Superior temporal gyrus (tissue), 1 donor: ENCODE results near the gene JAKMIP1.

Source experiments
- DNase-seq: peaks from one replicate; pipeline ENCODE4 v3.0.0-alpha.2; 2016; ENCODE audit errors: extremely low spot score

The JAKMIP1 gene

DNA sequence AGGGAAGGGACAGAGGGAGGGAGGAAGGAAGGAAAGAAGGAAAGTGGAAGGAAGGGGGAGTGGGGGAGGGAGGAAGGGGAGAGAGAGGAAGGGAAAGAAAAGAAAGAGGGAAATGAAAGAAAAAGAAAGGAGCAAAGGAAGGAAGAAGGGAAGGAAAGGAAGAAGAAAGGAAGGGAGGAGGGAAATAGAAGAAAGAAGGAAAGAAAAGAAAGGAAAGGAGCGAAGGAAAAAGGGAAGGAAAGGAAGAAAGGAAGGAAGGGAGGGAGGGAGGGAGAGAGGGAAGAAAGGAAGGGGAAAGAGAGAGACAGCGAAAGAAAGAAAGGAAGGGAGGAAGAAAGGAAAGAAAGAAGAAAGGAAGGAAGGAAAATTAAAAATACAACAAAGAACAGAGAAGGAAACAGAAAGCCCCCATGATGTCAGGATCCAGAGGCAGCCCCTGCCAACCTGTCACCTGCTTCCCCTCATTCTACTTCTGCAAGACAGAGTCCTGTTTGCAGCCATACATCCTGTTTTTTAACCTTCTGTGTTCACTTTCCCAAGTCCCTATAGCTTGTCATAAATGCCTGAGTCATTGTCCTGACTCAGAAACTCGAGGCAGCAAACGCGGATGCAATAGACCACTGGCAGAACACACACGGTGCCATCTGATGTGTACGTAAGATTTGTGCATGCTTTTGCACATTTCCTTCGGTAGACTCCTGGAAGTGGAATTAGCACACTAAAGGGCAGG is 105.2 kb downstream of the JAKMIP1 start:
- DNase-seq, result peak; percentile 57

DNA sequence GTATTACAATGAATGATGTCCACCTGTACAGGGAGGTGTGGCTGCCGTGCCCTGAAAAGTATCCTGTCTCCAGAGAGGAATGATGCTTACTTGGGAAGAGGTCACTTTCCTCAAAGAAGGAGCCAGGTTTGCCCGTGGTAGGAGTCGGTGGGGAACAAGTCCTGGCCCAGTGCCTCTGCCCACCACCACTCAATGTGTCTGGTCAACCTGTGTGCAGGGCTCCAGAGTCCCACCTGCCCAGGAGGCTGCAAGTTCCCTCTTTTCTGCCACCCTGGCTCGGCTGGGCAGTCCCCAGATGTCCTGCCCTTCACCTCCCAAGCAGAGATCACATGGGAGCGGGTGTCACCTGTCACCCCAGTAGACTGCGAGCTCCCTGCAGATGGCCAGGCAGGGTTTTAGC is 106.7 kb downstream of the JAKMIP1 start:
- no peak for DNase-seq

DNA sequence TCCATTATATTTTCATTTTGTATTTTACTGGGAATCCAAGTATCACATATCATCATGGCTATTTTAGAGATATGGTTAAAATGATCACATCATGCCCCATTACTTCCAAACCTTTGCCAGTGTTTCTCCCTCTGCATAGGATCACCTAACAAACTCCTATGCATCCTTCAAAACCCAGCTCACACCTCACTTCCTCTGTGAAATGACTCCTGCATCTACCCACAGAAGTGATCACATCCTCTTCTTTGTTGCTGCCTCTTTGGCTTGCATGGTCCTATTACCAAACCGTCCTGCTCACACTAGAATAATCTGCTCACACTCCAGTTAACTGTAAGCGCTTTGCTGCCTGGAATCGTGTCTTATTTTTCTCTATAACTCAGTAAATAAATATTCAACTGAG is 107.4 kb downstream of the JAKMIP1 start:
- DNase-seq, result no peak

DNA sequence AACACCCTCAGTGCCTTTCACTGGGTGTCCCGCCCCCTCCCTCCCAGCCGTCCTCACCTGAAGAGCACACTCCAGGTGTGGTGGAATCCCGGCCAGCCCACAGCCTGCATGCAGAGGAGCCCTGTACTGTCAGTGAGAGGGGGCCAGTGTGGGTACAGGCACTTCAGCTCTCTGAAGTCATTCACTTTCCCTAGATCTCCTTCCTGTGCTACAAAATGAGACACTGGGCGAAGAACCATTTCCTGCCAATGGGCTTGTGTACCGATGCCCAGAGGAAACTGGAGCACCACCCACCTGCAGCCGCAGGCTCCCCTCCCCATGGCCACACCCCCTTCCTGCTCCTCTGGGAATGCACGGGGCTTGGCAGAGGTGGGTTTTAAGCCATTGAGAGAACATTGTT is 108.2 kb downstream of the JAKMIP1 start:
- no peak for DNase-seq

DNA sequence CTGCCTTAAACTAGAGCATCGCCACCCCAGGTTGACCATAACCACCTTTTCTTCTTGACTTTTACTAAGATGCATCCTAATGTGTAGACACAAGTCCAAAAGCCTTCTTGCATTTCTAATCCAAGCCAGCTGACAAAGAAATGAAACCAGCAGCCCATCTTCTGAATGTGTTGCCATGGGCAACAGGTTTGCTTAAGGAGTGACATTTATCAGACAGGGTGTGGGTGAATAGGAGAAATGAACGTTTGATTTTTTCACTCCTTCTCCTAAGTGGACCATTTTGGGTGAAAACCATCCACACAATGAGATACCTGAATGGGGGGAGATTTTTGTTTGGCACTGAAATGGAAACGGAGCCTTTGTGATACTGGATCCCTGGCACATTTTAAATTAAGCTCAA is 109.4 kb downstream of the JAKMIP1 start:
- no peak for DNase-seq

DNA sequence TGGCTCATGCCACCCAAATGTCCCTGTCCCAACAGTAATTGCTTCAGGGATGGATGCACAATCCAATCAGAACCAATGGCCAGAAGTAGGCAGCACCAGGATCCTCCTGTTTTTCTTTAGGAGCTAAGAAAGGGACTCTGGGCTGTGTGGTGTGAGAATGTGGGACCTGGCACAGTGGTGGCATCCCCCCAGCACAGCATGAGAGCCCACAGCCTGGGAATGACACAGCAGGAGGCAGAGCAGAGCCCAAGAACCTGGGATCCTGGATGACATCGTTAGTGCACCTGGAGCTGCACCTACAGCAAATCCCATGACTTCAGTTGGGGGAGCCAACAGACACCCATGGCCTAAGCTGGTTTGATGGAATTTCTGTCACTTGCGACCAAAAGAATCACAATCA is 111.4 kb downstream of the JAKMIP1 start:
- no peak for DNase-seq

DNA sequence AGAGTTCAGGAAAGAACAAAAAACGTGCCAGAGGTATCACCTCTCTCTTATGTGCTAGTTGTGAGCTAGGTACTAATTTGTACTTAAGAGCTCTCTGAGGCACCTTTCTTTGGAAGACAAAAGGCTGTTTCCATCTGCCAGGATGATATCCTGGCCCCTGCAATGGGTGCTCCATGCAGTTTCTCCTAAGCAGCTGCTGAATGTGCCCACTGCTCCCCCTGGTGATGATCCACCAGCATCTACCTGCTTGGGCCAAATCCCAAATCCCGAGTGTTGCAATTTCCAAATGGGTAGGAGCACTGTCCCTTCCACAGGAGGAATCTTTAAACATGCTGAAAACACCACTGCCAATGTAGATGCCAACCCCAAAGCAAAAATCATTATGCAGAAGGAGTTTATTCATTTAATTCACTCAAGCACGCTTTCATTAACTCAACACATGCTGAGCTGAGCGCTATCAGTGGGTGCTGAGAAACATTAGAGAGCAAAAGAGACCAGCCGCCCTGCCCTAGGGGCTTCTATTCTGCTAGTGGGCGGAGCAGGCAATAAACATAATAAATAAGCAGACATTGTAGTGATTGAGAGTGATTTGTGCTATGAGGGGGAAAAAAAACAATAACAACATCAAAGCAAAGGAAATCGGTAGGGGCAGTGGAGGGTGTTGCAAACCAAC is 112.5 kb downstream of the JAKMIP1 start:
- peak; percentile 67 for DNase-seq

DNA sequence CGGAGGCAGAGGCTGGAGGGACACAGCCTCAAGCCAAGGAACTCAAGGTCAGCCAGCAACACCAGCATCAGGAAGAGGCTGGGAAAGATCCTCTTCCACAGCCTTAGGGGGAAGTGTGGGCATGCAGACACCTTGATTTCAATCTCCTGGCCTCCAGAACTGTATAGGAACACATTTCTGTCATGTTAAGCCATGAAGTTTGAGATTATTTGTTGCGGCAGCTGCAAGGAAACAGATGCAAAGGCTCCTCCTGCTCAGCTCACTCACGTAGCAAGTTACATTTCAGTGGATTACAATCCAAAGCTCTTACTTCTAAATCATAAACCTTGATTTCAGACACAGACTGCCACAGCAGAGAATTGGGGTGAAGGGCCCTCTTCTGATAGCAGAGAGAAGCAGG is 113.5 kb downstream of the JAKMIP1 start:
- no peak for DNase-seq

DNA sequence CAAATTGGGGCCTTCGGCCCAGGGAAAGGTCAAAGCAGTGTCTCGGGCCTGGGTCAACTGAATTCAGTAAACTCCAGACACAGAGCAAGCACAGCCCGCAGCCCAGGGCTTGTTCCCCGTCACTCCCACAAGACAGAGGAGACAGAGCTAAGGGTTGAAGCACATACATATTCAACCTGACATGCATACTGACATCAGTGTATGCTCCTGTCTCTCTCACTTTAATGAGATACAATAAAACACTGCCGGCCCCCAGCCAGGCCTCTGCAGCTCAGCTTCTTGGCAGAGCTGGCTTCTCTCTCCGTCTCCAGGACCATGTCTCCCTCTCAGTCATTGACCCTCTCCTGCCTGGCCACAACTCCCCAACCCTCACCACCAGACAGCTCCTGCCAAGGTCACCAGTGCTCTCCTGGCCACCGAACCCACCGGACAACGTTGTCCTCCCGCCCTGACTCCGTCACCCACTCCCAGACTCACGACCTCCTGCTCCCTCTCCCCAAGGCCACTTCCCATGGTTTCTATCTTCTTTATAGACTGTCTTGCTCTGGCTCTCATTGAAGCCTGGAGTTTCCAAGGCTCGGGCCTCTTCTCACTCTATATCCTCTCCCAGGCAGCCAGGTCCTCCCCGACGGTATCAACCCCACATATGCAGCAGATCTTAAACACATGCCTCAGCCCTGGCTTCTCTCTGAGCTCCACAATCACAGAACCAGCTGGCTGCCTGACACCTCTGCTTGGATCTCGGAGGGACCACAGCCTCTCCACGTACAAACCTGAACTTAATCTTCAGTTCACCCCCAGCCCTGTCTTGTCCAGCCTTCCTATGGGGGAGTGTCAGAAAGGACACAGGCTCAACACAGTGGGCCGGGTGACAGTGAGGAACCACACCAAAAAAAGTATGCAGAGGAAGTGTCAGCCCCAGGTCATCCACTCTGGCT is 114.4 kb downstream of the JAKMIP1 start:
- no peak for DNase-seq

DNA sequence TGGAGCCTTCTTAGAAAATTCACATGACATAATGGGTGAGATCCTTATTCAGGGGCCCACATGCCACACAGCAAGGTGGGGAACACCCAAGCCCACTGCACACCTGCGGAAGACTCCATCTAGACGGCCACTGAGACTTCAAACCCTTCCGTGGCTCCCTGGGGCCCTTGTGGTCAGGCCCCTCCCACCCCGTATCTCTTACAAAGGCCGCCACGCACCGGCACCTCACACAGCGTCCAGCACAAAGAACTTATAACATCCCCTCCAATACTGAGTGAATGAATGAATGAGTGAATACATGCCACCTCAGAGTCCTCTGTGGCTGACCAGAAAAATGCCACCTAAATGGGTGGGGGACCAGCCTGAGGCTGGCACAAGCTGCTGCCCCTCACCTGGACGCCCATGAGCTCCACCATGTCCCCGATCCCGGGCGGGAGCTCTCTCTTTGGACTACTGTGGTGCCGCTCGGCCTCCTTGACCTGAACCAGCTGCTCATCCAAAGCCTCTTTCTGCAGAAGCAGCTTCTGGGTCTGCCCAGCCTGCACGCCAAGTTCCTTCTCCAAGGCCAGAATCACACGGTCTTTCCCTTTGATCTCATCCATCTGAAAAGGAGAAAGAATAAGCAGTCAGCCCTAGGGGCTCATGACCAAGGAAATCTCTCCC is 115.2 kb downstream of the JAKMIP1 start:
- no peak for DNase-seq

DNA sequence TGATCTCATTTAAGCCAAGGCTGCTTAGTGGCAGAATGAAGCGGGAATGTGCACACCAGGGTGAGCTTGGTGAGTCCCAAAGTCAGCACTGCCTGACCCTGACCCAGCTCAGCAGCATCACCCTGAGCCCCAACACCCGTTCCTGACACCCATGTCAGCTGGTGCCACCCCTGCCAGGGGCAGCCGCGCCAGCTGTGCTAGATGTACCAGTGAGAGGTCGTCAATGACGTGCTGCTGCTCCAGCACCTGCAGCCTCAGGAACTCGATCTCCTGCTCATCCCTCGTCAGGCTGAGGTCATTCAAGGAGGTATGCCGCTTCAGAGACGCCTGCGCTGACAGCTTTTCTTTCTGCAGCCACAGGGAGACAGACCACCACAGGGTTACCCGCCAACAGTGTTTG is 120.4 kb downstream of the JAKMIP1 start:
- DNase-seq, result no peak

DNA sequence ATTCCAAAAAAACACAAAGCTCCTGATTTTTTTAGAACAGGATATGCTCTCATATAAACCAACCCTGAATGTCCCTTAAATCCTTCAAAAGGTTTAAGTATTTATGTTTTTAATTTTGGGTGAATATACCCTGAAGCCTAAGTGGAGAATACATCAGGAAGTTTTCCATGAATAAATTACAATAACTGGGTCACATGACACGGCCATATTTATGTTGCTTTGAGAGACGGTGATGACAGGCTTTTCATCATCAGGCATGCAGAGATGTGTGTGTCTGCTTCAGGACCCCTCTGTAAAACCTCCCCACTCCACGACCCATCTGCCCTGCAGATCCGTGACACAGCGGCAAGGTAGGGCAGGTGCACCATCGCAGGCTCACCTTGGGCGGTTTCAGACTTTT is 121.8 kb downstream of the JAKMIP1 start:
- no peak for DNase-seq

DNA sequence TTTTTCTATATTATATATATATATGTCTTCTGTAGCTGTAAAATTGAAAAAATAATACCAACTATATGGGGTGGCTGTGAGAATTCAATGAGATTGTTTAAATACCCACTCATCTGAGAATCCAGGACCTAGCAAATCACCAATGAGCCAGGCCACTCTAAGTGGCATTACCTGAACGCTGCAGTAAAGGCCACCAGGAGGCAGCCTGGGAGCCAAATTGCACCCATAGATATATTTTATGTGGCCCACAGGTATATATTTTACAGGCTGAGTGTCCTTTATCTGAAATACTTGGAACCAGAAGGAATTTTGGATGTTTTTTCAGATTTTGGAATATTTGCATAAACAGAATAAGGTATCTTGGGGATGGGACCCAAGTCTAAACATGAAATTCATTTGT is 124.0 kb downstream of the JAKMIP1 start:
- DNase-seq, result no peak

DNA sequence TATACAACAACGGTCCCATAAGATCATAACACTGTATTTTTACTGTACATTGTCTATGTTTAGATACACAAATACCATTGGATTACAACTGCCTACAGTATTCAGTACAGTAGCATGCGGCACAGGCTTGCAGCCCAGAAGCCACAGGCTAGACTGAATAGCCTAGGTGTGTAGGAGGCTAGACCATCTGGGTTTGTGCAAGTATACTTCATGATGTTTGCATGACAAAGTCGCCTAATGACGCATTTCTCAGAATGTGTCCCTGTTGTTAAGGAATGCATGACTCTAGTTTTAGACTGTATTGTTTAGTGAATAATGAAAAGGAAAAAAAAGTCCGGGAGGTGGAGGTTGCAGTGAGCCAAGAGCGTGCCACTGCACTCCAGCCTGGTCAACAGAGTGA is 125.6 kb downstream of the JAKMIP1 start:
- peak; percentile 38 for DNase-seq

DNA sequence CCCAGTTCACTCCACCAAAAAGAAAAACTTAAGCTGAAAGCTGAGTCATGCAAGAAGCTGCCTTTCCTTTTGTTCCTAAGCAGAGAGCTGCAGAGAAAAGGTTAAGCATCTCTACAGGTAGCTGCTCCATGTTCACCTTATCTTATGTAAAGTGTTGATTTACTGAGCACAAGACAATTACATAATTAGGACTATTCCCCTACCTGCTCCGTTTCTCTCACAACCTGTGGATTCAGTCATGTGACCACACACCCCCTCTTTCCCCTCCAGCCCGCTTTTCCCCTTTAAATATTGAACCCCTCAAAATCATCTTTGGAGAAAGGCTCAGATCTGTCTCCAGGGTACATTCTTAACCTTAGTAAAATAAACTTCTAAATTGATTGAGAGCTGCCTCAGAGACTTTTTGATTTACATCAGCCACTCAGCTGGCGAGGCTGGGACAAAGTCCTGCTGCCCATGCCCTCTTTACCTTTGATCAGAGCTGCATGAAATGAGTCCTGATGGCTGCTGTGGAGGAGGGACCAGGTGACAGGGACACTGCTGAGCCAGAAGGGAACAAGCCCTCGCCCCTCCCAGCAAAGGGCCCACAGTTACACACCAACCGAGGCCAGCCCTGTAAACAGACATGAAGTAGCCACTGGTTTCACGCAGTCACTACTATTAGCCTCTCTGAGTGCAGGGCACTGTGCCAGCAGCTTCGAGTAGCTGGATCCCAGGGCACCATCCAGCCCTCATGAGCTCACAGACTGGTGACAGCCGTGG is 128.2 kb downstream of the JAKMIP1 start:
- no peak for DNase-seq

DNA sequence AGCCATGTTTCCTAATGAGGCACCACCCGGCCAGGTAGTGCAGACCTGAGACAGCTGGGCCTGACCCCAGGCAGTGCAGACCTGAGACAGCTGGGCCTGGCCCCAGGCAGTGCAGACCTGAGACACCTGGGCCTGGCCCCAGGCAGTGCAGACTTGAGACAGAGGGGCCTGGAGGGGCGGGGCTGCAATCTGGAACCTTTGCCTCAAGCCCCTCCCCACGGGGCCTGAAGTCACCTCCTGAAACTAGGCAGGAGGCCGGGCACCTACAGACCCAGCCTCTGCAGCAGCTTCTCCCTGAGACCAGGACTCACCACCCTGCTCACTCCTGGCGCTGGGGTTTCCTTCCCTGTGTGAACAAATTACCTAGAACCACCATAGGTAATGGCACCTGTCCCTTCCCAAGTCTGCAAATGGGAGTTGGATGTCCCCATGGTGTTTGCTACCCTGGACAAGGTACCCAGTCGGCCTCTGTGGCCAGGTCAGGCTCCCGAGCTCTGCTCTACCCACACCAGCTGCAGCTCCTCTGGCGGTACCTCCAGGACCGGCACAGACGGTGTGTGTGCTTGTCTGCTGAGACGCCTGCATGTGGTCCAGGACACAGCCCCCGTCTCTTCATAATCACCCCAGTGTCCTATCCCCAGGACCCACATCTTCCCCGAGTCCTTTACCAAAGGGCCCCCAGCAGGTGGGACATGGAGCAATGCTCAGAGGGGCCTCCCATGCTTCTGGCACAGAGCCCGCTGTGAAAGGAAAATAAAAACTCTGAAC is 129.0 kb downstream of the JAKMIP1 start:
- no peak for DNase-seq

DNA sequence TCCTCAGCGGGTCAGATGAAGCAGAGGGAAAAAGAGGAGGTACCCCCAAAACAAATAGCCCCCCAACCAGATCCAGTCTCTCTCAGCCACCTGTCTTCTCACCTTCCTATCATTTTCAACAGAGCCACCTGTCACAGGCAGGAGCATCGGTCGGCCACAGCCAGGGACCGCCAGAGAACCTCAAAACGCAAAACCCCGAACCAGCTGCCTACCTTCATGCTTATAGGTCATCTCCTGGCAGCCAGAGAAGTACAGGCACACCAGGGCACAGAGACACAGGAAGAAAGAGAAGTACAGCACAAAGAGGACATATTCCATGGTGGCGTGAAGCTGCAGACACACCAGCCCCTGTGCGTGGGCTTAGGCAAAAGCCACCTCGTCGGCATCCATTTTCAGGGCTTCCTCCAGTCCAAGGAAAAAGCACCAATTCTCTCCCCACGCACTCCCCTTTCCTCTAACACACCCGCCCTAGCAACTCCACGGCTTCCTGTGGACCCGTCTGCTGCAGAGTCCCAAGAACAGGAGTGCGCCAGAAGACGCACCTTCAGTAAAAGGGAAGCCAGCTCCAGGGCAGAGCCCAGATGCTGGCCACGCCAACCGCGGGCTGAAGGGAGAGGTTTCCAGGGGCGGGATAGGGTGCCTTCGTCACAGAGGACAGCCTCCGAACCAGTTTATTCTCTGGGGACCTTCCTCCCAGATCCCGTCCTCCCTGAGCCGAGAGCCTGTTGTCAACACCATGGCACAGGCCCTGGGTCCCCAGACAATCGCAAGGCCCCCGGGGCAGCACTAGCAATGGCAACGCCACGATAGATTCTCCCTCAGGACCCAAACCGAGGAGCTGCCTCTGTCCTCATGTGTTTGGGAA is 130.3 kb downstream of the JAKMIP1 start:
- DNase-seq, result no peak

DNA sequence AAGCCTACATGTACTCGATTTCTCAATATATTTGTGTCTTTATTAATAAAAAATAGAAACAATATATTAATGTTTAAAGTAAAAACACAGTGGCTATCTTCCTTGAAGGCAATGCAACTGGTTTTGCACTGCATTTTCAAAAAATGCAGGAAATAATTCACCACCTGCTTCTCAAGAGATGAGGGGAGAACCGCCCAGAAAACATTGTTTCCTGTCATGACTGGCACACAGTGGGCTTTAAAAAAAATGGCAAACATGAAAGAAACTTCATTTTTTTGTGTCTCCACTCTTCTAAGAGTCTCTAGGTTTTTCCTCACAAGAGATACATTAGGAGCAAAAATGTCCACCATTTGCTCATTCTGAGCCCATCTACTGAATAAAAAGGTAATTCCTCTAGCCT is 131.4 kb downstream of the JAKMIP1 start:
- no peak for DNase-seq

DNA sequence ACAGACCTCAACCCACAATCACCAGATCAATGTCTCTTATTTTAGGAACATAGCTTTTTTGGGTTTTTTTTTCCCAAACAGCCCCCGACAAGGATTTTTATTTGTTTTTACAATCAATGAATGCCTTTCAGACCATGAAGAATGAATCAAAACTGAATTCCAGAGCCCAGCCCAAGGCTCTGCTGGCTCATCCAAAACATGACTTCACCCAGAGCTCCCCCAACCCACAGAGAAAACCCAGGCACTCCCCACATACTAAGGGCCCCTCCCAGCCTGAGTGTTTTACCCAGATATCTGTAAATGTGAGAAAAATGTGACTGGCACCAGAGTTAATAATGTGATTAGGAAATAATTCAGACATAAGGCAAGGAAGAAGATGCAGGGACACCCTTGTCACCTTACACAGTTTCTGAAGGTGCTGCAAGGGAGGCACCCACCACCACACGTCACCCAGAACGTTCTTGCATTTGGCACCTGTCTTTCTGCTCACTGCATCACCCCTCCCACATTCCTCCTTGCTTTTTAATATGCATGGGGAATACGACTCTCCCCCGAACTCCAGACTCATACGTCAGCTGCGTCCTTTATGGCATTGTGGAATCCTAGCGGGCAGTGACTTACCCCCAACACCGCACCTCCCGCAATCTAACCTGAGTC is 134.3 kb downstream of the JAKMIP1 start:
- DNase-seq, result no peak
